ENCODE results near the gene DPYSL4.

GRCh38 chr10:132144086-132144485 is 42.7 kb upstream of the DPYSL4 start:
- TF ChIP-seq SUZ12 (IDR thresholded peaks at IDR 0.05; ENCODE audit: extremely low read depth, insufficient read depth, insufficient read length), result no peak
- TF ChIP-seq YY1 (IDR thresholded peaks at IDR 0.05; ENCODE audit: insufficient read depth, insufficient read length), result no peak
- no peak for TF ChIP-seq ZNF274 (IDR thresholded peaks at IDR 0.05; ENCODE audit: low read depth, low read length)
